GM19240 (cell line): Measurements from ENCODE around the gene NBEAL1.
"Not testable (repeated sequence)": the region's sequence is repeated elsewhere in the genome, so short reads cannot be mapped to it uniquely, and the experiment has no call there.

Experiments used
- DNase-seq: peaks from one replicate; pipeline ENCODE4 v3.0.0; 2011; ENCODE audit warnings: low spot score; ENCODE audit not compliant: insufficient read length

The NBEAL1 gene

DNA sequence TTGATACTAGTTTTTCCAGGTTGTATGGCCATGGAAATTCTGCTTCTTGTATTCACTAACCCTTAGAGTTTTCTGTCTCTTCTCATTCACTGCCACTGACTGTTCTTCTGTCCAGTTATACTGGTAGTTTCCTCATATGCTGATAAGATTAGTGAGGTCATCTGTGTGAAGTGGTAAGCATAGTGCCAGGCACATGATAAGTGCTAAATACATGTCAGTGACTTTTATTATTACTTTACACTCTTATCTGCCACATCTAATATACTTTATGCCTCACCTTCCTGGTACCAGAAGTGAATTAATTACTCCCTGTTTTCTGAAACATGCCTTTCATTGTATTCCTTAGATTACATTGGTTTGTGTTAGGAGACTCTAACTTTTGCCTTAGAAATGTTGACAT, 91.3 kb downstream of the NBEAL1 start:
- no peak for DNase-seq

DNA sequence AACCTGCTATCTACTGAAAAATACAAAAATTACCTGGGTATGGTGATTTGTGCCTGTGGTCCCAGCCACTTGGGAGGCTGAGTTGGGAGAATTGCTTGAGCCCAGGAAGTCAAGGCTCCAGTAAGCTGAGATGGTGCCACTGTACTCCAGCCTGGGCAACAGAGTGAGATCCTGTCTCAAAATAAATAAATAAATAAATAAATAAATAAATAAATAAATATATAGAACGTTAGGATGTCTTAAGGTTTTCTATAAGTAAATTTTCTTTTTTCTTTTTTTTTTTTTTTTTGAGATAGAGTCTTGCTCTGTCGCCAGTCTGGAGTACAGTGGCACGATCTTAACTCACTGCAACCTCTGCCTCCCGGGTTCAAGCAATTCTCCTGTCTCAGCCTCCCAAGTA, 95.8 kb downstream of the NBEAL1 start:
- DNase-seq, result not testable (repeated sequence)

DNA sequence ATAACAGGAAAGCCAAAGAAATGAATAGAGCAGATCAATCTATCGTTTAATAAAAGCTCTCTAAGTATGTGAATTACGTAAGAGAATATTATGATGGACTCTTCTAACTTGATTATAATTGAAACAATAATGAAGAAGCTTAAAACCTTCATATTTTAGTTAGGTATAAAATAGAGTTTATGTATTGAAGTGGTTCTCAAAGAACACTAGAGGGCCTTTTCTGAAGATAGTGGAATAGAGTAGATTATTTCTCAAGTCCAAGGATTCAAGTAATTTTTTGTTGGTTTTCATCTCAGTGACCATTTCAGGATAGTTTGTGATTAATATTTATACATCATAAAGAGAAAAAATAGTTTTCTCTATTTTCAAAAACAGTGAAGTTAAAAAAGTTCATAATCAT, 97.7 kb downstream of the NBEAL1 start:
- no peak for DNase-seq

GRCh38 chr2:203115201-203115700, 100.6 kb downstream of the NBEAL1 start:
- not testable (repeated sequence) for DNase-seq

GRCh38 chr2:203122317-203122986, 107.8 kb downstream of the NBEAL1 start:
- DNase-seq, result no peak

DNA sequence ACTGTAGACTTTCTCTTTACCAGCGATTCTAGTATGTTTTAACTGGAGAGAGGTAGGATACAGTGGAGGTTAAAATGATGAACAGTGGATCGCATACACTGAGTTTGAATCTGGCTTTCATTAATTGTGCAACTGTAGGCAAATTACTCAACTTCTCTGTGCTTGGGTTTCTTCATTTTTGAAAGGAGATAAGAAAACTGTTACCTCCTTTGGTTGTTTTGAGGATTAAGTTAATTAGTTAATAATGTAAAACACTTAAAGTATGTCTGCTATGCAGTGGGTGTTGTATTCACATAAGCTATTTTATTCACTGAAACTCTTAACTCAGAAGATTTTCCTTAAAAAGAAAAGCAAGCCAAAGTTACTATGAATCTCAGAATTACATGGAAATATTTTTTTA, 112.3 kb downstream of the NBEAL1 start:
- DNase-seq, result no peak

DNA sequence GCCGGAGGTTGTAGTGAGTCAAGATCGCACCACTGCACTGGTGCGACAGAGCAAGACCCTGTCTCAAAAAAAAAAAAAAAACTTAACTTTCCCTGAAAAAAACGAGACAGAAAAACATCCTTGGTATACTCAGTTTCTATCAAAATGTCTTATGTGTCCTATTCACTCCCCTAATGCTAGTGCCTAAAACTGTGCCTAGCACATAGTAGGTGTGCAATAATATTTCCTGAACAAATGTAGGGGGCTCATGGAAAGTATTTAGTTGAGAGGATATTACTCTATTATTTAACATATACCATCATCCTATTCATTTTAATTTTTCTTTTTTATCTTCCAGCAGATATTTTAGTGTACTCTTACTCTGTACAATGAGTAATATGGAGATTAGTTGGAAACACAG, 120.4 kb downstream of the NBEAL1 start:
- DNase-seq, result no peak

GRCh38 chr2:203143391-203143790, 128.7 kb downstream of the NBEAL1 start:
- no peak for DNase-seq

- no peak for DNase-seq
Measured at GRCh38 chr2:203149194-203149593, 134.5 kb downstream of the NBEAL1 start.

DNA sequence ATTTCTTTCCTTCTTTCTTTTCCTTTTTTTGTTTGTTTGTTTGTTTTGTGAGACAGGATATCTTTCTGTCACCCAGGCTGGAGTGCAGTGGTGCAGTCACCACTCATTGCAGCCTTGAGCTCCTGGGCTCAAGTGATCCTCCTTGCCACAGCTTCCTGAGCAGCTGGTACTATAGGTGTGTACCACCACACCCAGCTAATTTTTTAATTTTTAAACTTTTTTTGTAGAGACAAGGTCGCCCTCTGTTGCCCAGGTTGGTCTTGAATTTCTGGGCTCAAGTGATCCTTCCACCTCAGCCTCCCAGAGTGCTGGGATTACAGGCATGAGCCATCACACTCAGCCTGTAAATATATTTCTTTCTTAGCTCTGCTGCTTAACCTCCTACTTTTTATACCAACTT, 140.7 kb downstream of the NBEAL1 start:
- no peak for DNase-seq

GRCh38 chr2:203162722-203163121, 148.0 kb downstream of the NBEAL1 start:
- not testable (repeated sequence) for DNase-seq

DNA sequence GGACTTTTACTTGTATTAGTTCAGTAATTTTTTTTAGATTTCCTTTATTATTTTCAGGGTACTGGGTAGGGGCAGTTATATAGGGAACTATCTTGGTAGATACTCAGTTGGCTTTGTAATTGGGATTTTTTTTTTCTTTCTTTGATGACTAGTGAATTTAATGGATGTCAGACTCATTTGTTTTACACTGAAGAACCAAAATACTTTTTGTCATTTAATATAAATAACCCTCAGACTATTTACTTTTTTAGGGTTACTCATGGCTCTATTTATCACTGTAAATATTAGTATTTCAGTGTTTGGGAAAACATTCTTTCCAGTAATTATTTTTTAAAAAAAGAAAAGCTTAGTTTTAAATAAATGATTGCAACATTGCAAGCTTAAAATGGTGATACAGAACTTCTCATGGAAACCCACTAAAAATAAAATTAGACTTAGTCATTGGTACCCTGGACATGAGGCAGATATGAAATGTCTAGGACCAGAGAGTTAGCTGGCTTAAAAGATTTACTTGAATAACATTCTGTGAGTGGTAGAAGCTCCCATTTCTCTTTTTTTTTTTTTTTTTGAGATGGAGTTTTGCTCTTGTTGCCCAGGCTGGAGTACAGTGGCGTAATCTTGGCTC, 149.7 kb downstream of the NBEAL1 start:
- no peak for DNase-seq

GRCh38 chr2:203167751-203168150, 153.1 kb downstream of the NBEAL1 start:
- DNase-seq, result no peak

DNA sequence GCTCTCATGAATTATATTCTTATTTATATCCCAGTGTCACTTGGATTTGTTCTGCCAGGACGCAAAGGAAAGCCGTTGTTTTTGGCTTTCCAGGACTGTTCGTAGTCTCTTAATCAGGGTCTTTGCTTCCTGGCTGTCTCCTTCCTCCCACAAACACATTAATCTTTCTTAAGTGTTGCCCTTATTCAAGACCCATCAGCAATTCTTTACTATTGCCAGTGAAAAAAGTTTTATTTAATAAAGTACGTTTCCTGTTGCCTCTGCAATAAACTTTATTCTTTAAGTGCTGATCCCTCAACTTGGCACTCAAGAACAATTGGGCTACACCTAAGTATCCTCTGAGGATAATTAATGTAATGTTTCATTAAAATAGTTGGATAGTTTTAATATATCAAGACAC, 155.8 kb downstream of the NBEAL1 start:
- no peak for DNase-seq

- DNase-seq, result no peak
Measured at GRCh38 chr2:203175371-203175770, 160.7 kb downstream of the NBEAL1 start.

- no peak for DNase-seq
Measured at GRCh38 chr2:203177361-203177760, 162.7 kb downstream of the NBEAL1 start.

DNA sequence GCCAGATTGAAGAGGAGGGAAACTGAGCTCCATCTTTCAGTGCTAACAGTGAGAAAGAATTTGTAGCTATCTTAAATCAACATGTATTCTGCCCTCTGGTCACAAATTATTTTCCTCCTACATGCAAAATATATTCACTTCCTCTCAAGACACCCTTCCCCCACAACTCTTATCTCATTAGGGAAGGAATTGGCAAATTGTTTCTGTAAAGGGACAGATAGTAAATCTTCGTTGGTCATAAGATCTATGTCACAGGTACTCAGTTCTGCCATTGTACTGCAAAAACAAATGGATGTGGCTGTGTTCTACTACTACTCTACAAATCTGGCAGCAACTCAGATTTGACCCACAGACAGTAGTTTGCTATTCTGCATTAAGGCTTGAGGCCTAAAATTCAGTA, 171.2 kb downstream of the NBEAL1 start:
- DNase-seq, result no peak

DNA sequence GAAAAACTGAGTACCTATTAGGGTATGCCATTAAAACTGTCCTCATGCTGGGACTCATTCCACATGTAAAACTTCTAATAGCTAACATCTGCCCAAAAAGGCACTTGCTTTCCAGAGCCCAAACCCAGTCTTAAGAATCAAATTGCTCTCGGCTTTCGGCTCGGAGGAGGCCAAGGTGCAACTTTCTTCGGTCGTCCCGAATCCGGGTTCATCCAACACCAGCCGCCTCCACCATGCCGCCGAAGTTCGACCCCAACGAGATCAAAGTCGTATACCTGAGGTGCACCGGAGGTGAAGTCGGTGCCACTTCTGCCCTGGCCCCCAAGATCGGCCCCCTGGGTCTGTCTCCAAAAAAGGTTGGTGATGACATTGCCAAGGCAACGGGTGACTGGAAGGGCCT, 175.9 kb downstream of the NBEAL1 start:
- not testable (repeated sequence) for DNase-seq

- not testable (repeated sequence) for DNase-seq
Measured at GRCh38 chr2:203191026-203191425, 176.4 kb downstream of the NBEAL1 start.

- DNase-seq, result no peak
Measured at GRCh38 chr2:203191961-203192360, 177.3 kb downstream of the NBEAL1 start.

DNA sequence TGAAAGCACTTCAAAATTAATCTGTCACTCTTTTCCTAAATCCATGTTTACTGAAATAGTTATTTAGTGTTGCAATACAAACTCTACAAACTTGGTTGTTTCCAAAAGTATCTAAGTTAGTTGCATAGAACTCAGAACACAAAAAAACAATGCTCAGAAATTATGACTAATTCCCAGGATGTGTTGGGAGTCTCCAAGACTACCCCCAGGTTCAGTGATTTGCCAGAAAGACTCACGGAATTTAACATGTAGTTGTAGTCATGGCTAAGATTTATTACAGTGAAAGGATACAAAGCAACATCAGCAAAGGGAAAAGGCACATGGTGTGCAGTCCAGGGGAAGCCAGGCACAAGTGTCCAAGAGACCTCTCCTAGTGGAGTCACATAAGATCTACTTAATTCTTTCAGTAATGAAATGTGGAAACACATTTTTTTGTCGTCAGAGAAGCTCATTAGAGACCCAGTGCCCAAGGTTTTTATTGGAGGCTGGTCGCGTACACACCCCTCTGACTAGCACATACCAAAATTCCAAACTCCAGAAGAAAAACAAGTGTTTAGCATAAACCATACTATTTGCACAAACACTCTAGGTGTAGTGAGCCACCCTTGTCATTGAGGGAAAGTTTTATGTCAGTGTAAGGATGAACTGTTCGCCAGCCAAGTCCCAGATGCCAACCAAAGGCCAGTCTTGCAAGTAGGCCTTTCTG, 180.8 kb downstream of the NBEAL1 start:
- DNase-seq, result no peak

GRCh38 chr2:203200866-203201265, 186.2 kb downstream of the NBEAL1 start:
- no peak for DNase-seq
